Activated naive CD4-positive, alpha-beta T cell treated with anti-CD3 and anti-CD28 coated beads, Interleukin-2, amount 50 U/mL, for 72 hours (primary cell): ENCODE data around the gene HAUS7. TPM values are rescaled to one million over a fixed set of nuclear protein-coding genes. Genes with fewer than 3 reads are reported as not detected.

Source experiments
- ATAC-seq, 2 donors: fragments of 150-1000 bp; cut with Tn5 transposase; 2 replicates each; pipeline ENCODE4 v1.10.0; 2021; ENCODE audit warnings: mild to moderate bottlenecking in 2 of 2, moderate library complexity in 2 of 2
- DNase-seq, 2 donors: peaks; one replicate each; pipeline ENCODE4 v3.0.0; 2021 to 2022; ENCODE audit warnings: low spot score in 2 of 2
- H3K27ac Mint-ChIP-seq, 2 donors: one replicate each; pipeline ENCODE4 v1.8.0; 2022; ENCODE audit warnings: mild to moderate bottlenecking in 2 of 2, mixed read lengths in 2 of 2
- H3K36me3 Mint-ChIP-seq, 2 donors: one replicate each; pipeline ENCODE4 v1.8.0; 2022; ENCODE audit warnings: mixed read lengths in 2 of 2
- H3K9me3 Mint-ChIP-seq, 2 donors: one replicate each; pipeline ENCODE4 v1.8.0; 2022; ENCODE audit warnings: mixed read lengths in 2 of 2
- total RNA-seq, 2 donors: library from RNA; stranded (reverse); gene quantifications; one replicate each; pipeline ENCODE4 v1.2.3, GENCODE V29; 2022

The HAUS7 gene
- total RNA-seq, 2 donors from 2014 or later, result 35.4 to 65.5 TPM

GRCh38 chrX:153450949-153451277 lies 19.5 kb downstream of the HAUS7 start:
- no peaks in the 10 kb centered on the region for H3K36me3 Mint-ChIP-seq
- no peak for DNase-seq
- no peak overlapping the region for H3K27ac Mint-ChIP-seq
- no peaks in the 10 kb centered on the region for H3K9me3 Mint-ChIP-seq
- no peak for ATAC-seq

GRCh38 chrX:153450114-153450948 lies 20.0 kb downstream of the HAUS7 start:
- H3K36me3 Mint-ChIP-seq, result no peaks in the 10 kb centered on the region
- H3K9me3 Mint-ChIP-seq, result no peaks in the 10 kb centered on the region

DNA sequence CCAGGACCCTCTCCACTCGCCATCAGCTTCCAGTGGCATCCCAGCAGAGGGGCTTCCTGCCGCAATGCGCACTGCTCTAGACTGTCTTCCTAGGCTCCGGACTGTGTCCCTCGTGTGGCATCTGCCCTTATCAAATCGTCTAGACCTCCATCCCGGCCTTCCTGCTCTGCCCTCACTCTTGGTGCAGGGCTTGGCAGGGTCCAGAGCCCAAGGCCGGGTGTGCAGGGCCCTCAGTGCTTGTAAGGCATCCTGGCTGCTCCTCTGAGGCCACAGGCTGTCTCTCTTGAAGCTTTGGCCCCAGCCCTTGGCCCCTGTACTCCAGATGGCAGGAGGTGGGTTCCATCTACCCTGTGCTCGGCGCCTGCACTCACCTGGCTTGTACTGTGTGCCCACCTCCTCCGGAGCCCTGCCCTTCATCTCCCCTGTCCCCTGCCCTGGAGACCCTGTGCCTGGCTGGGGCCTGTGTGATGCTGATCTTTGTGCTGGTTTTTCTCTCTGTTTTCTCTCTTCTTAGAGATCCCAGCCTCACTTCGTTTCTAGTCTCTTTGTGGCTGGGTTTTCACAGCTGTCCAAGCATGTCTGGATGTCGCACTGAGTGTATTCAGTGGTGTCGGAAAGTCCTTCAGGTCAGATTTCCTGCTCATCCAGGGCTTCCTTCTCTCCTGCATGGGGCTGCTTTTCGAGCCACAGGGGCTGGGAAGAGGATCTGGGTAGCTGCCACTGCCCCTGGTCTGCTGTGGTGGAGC lies 20.8 kb downstream of the HAUS7 start:
- DNase-seq (no peak), ATAC-seq (no peak)
- no peak overlapping the region for H3K27ac Mint-ChIP-seq
- no peaks in the 10 kb centered on the region for H3K9me3 Mint-ChIP-seq
- H3K36me3 Mint-ChIP-seq, result no peaks in the 10 kb centered on the region

More at GRCh38 chrX:153450114-153450948, 20.0 kb downstream of the HAUS7 start:
- no peak overlapping the region for H3K27ac Mint-ChIP-seq
- ATAC-seq (no peak), DNase-seq (no peak)

GRCh38 chrX:153448556-153449367 lies 21.6 kb downstream of the HAUS7 start:
- Mint-ChIP-seq H3K36me3 (no peaks in the 10 kb centered on the region), H3K9me3 (no peaks in the 10 kb centered on the region), H3K27ac (no peak overlapping the region)
- DNase-seq (no peak), ATAC-seq (no peak)

DNA sequence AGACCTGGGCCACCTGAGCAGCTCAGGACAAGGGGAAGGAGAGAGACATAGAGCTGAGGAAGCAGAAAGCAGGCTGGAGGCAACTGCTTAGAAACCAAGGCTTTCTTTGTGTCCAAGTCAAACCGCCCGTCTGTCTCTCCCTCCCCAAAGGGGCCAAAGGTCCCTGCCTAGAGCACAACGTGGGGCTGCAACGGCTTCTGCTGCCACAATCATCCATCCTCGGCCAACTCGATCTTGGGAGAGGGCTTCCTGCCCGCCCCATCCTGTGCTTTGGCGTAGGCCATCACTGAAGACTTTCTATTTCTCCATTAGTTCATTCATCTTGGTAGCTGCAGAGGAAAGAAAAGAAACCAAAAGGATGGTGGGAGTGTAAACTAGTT lies 22.8 kb downstream of the HAUS7 start:
- Mint-ChIP-seq H3K36me3 (no peaks in the 10 kb centered on the region), H3K27ac (no peak overlapping the region), H3K9me3 (no peaks in the 10 kb centered on the region)
- no peak for DNase-seq
- ATAC-seq, result no peak

DNA sequence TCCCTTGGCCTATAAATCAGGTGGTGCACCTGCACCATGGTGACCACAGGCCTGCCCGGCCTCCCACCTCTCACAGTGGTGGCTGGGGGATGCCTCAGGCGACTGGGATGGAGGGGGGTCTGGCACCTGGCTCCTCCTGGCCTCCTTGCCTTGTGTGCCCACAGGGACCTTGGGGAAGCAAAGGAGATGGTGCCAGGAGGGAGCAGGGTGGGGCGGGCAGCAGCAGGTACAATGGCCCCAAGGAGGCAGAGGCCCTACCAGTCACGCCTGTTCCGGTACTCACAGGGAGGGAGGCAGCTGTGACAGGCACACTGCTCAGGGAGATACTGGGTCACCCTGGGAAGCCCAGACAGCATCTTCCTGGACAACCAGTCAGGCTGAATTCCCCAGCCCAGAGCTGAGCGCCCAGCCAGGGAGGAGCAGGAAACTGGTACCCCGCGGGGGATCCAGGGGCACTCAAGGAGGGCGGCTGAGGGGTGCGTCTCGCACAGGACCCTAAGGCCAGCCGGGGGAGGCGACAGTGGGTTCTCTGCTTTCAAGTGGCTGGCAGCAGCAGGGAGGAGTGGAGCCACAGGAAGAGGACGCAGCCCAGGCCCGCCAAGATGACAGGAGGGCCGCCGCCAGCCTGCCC lies 23.3 kb downstream of the HAUS7 start:
- Mint-ChIP-seq H3K9me3 (no peaks in the 10 kb centered on the region), H3K36me3 (no peaks in the 10 kb centered on the region), H3K27ac (no peak overlapping the region)
- no peak for DNase-seq
- no peak for ATAC-seq

DNA sequence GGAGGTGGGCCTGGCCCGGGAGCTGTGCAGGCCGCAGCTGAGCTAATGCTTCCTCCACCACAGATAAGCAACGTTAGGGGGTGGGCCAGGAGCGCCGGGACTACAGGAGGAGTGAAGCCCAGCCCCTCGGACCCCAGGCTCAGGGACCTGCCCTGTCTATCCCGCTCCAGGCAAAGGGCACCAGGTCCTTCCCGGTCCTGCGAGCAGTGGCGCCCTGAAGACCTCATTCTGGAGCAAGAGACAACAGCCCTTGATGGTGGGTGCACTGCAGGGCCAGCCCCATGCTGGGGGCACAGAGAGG lies 23.8 kb downstream of the HAUS7 start:
- no peak for ATAC-seq
- H3K36me3 Mint-ChIP-seq, result no peaks in the 10 kb centered on the region
- H3K9me3 Mint-ChIP-seq, result no peaks in the 10 kb centered on the region
- no peak overlapping the region for H3K27ac Mint-ChIP-seq
- no peak for DNase-seq

- ATAC-seq (no peak), DNase-seq (no peak)
- Mint-ChIP-seq H3K9me3 (no peaks in the 10 kb centered on the region), H3K36me3 (no peaks in the 10 kb centered on the region), H3K27ac (no peak within 1 kb of the TSS)
These were observed 24.3 kb downstream of the HAUS7 start, which contains the start of gene TREX2 for GRCh38 chrX:153445856-153446635. Gene TREX2, minus strand, starts transcription at chrX:153446056. Its CDS starts 626 bp downstream, at chrX:153445430.

GRCh38 chrX:153445106-153445855 lies 25.1 kb downstream of the HAUS7 start:
- Mint-ChIP-seq H3K27ac (no peak overlapping the region), H3K9me3 (no peaks in the 10 kb centered on the region), H3K36me3 (no peaks in the 10 kb centered on the region)
- no peak for ATAC-seq
- no peak for DNase-seq

DNA sequence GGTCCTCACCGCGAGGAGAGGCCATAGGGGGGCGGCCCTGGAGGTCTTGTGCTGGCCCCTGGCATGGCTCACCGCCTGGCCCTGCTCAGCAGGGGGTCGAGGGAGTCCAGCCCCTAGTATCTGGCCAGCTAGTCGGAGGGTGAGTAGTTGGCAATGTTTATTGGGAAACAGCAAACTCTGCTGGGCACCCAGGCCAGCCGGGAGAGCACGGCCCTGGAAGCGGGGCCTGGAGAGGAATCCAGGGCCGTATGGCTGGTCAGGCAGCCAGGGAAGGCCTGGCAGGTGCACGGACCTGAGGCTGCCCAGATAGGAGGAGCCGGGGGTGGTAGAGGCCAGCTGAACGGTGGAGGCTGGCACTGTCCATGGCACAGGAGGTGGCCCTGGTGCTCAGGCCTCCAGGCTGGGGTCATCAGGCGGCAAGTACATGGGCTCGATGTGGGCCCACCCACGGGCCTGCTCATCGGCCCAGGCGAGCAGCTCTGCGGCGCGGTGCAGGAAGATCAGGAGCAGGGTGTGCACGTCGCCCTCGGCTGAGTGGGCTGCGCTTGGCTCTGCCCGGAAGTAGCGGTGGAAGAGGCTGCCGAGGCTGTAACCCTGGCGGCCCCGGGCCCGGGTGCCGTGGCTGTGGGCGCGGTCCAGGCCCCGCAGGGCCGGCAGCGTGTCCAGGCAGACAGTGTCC lies 25.9 kb downstream of the HAUS7 start:
- no peaks in the 10 kb centered on the region for H3K9me3 Mint-ChIP-seq
- DNase-seq (no peak), ATAC-seq (no peak)
- H3K36me3 Mint-ChIP-seq, result no peaks in the 10 kb centered on the region
- H3K27ac Mint-ChIP-seq, result no peak overlapping the region

GRCh38 chrX:153443476-153444332 lies 26.7 kb downstream of the HAUS7 start:
- ATAC-seq (no peak), DNase-seq (no peak)
- no peak overlapping the region for H3K27ac Mint-ChIP-seq
- no peaks in the 10 kb centered on the region for H3K36me3 Mint-ChIP-seq
- H3K9me3 Mint-ChIP-seq, result no peaks in the 10 kb centered on the region

- H3K27ac Mint-ChIP-seq, result no peak overlapping the region
- no peaks in the 10 kb centered on the region for H3K9me3 Mint-ChIP-seq
- no peaks in the 10 kb centered on the region for H3K36me3 Mint-ChIP-seq
- DNase-seq (no peak), ATAC-seq (no peak)
These were observed 27.9 kb downstream of the HAUS7 start for GRCh38 chrX:153442463-153442862.

DNA sequence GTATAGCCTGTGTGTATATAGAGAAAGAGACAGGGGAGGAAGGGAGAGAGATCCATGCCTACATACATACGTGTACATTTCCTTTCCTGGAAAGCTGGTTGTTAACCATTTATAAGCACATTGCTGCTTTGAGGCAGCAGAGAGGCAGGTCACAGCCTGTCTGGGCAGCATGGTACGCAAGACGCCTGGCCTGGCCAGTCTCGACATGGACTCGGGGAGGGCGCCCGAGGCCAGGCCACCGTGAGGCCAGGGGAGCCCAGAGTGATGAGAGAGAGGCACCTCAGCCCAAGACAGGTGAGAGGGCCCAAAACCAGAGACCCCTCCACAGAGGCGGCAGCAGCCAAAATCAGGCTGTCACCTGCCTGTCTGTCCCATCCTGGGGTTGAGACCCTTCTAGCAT lies 28.4 kb downstream of the HAUS7 start:
- H3K9me3 Mint-ChIP-seq, result no peaks in the 10 kb centered on the region
- no peaks in the 10 kb centered on the region for H3K36me3 Mint-ChIP-seq
- H3K27ac Mint-ChIP-seq, result no peak overlapping the region
- no peak for ATAC-seq
- DNase-seq, result no peak

DNA sequence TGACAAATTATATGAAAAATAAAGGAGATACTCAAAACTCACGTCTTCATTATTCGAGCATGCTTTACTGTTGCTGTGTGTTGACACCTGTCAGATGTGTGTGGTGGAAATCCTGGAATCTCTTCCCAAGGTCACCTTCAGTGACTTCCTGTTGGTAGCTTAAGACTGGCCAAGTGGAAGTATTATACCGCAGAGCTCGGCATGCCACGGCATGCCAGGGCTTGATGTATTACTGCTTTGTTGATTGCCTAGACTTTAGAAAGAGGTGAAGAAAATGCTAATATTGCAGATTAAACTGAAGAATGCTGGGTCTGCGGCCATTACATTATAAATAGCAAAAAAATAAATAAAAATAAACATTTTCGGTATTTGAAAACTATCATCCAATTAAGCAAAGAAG lies 29.1 kb downstream of the HAUS7 start:
- no peaks in the 10 kb centered on the region for H3K9me3 Mint-ChIP-seq
- DNase-seq, result no peak
- ATAC-seq, result no peak
- no peak overlapping the region for H3K27ac Mint-ChIP-seq
- H3K36me3 Mint-ChIP-seq, result no peaks in the 10 kb centered on the region
